B cell (primary cell): ENCODE data around the gene MEGF11.

Experiments used
- CTCF ChIP-seq: fragments of 200-600 bp; IDR thresholded peaks from one replicate; pipeline ENCODE4 v1.8.0; 2022; ENCODE audit warnings: antibody characterized with exemption, mild to moderate bottlenecking
- EZH2 ChIP-seq: IDR thresholded peaks from 2 replicates; pipeline ENCODE4 v1.6.1; 2012; ENCODE audit warnings: borderline replicate concordance, low read depth, mild to moderate bottlenecking, moderate library complexity, low read length; ENCODE audit not compliant: insufficient read depth, poor library complexity, severe bottlenecking

- no peak for TF ChIP-seq CTCF
- TF ChIP-seq EZH2, result no peak
Observed at GRCh38 chr15:66216806-66217205, 36.7 kb downstream of the MEGF11 start.
